Kidney (tissue), 14 donors: Measurements from ENCODE around the gene FABP3. TPM values are rescaled to one million over a fixed set of nuclear protein-coding genes. Genes with fewer than 3 reads are reported as not detected.

ENCODE experiments used
- DNase-seq, 5 donors: peaks; one replicate each; pipeline ENCODE4 v3.0.0-alpha.2; 2013 to 2020
- FAIRE-seq: peaks from 2 replicates; lab custom pipeline; 2012; peaks lifted over from hg19 to GRCh38; lab: Jason Lieb, UNC
- H3K27ac ChIP-seq, 2 donors: one replicate each; pipeline ENCODE4 v1.7.0; 2013; ENCODE audit warnings: low read depth in 2 of 2, low read length in 2 of 2, inconsistent platforms in 1 of 2
- H3K27me3 ChIP-seq: one replicate; pipeline ENCODE4 v1.7.1; 2013; ENCODE audit warnings: low read length, inconsistent platforms; ENCODE audit not compliant: control insufficient read depth, insufficient read depth
- H3K36me3 ChIP-seq, 3 donors: one replicate each; pipeline versions ENCODE4 v1.7.0 to v1.7.1; 2013; ENCODE audit warnings: low read length in 3 of 3, control low read depth in 1 of 3, inconsistent platforms in 1 of 3; ENCODE audit not compliant: insufficient read depth in 3 of 3, control insufficient read depth in 2 of 3
- H3K4me1 ChIP-seq, 3 donors: one replicate each; pipeline versions ENCODE4 v1.7.0 to v1.7.1; 2013; ENCODE audit warnings: low read length in 3 of 3, inconsistent platforms in 1 of 3, low read depth in 1 of 3; ENCODE audit not compliant: control insufficient read depth in 2 of 3, insufficient read depth in 2 of 3
- H3K4me3 ChIP-seq, 3 donors: one replicate each; pipeline versions ENCODE4 v1.7.0 to v1.8.1; 2013; ENCODE audit warnings: low read length in 3 of 3, control low read depth in 1 of 3, inconsistent platforms in 1 of 3
- H3K9ac ChIP-seq, 3 donors: one replicate each; pipeline versions ENCODE4 v1.7.0 to v1.7.1; 2013; ENCODE audit warnings: low read length in 3 of 3, control low read depth in 1 of 3, inconsistent platforms in 1 of 3
- H3K9me3 ChIP-seq, 3 donors: one replicate each; pipeline versions ENCODE4 v1.7.0 to v1.7.1; 2013; ENCODE audit warnings: low read length in 3 of 3, control low read depth in 1 of 3, inconsistent platforms in 1 of 3; ENCODE audit not compliant: control insufficient read depth in 2 of 3, insufficient read depth in 1 of 3
- CTCF ChIP-seq: IDR thresholded peaks from 3 replicates; pipeline ENCODE4 v1.5.1; 2012; ENCODE audit warnings: mild to moderate bottlenecking, moderate library complexity, borderline replicate concordance; ENCODE audit not compliant: insufficient read depth; ENCODE audit errors: extremely low read depth
- intact Hi-C: fragments of 100-400 bp; cut with DNase I; formaldehyde crosslinking; loops from one replicate; pipeline ENCODE4 v1.11.1; 2022
- polyA plus RNA-seq: library from polyadenylated mRNA; stranded (reverse); fragments of 350-450 nt; fragmentation: Illumina TruSeq; extraction: RNeasy Lipid Tissue Mini Kit (QIAGEN cat#74804); gene quantifications from one replicate; pipeline ENCODE4 v1.2.3, GENCODE V29; 2014; ENCODE audit warnings: low read depth, low replicate concordance; ENCODE audit not compliant: insufficient read depth
- total RNA-seq: library from RNA; stranded (reverse); fragmentation: NEBNext Ultra II Directional; extraction: Animal tissue kit (Norgen Biotek cat#: 25700); gene quantifications from one replicate; pipeline ENCODE4 v1.2.1, GENCODE V29; 2021
- donor health status: control.
- donor health status: control.
- donor health status: control.
- donor health status: control.
- donor health status: control.
- donor health status: DM: yes; HTN: yes; CAD: no.
- donor health status: Normal renal cell carcinoma (clear cell type).

FABP3 gene
- total and polyA plus RNA-seq, 2 donors from 2014 or later = 25.0 to 542 TPM

- TF ChIP-seq CTCF = no peak
- H3K4me3 ChIP-seq = no peak overlapping the region
- no peaks in the 10 kb centered on the region for H3K36me3 ChIP-seq
- no peak overlapping the region for H3K9ac ChIP-seq
- H3K4me1 ChIP-seq = peaks cover 0 to 4% (median 0%) of the 10 kb centered on the region in 3 donors
- FAIRE-seq (no peak), DNase-seq (no peak)
- H3K27me3 ChIP-seq = no peaks in the 10 kb centered on the region
- H3K9me3 ChIP-seq = no peaks in the 10 kb centered on the region
- intact Hi-C loops = no loop called here
- no peak overlapping the region for H3K27ac ChIP-seq
Observed at GRCh38 chr1:31380181-31380580, 7.3 kb upstream of the FABP3 start.

GRCh38 chr1:31378001-31378400 lies 5.1 kb upstream of the FABP3 start:
- no peak overlapping the region for H3K27ac ChIP-seq
- no peak overlapping the region for H3K4me3 ChIP-seq
- DNase-seq = peak in 1 of 5 donors; percentile 14
- H3K9me3 ChIP-seq = no peaks in the 10 kb centered on the region
- H3K9ac ChIP-seq = no peak overlapping the region
- FAIRE-seq = no peak
- TF ChIP-seq CTCF = no peak
- no peaks in the 10 kb centered on the region for H3K36me3 ChIP-seq
- intact Hi-C loops = no loop called here
- no peaks in the 10 kb centered on the region for H3K27me3 ChIP-seq
- peaks cover 0 to 16% (median 8%) of the 10 kb centered on the region in 3 donors for H3K4me1 ChIP-seq

- no peaks in the 10 kb centered on the region for H3K9me3 ChIP-seq
- H3K27me3 ChIP-seq = no peaks in the 10 kb centered on the region
- H3K27ac ChIP-seq = peak overlapping the region in 1 of 2 donors; percentile 35
- FAIRE-seq (no peak), DNase-seq (no peak)
- no peak overlapping the region for H3K4me3 ChIP-seq
- H3K9ac ChIP-seq = no peak overlapping the region
- no peaks in the 10 kb centered on the region for H3K36me3 ChIP-seq
- H3K4me1 ChIP-seq = peaks cover under 1 to 22% (median 8%) of the 10 kb centered on the region in 3 donors
- TF ChIP-seq CTCF = no peak
- intact Hi-C loops = no loop called here
Observed at GRCh38 chr1:31377364-31377863, 4.5 kb upstream of the FABP3 start.
